Adrenal gland (tissue), 12 donors: Measurements from ENCODE around the gene MICA. TPM values are rescaled to one million over a fixed set of nuclear protein-coding genes. Genes with fewer than 3 reads are reported as not detected.
"Not testable (repeated sequence)": the region's sequence is repeated elsewhere in the genome, so short reads cannot be mapped to it uniquely, and the experiment has no call there.

ENCODE experiments used
- DNase-seq, 7 donors: peaks; one replicate each; pipeline ENCODE4 v3.0.0-alpha.2; 2019 to 2020
- H3K27ac ChIP-seq, 5 donors: fragments of 200-600 bp; sonication (generic) in 4 of 5; 1 replicate in 3 of 5; 2 replicates in 2 of 5; pipeline versions ENCODE4 v1.5.1 to v1.8.0; 2016 to 2020; ENCODE audit warnings: mild to moderate bottlenecking in 1 of 5
- H3K27me3 ChIP-seq: fragments of 200-600 bp; 2 replicates; pipeline ENCODE4 v1.8.0; 2021
- H3K36me3 ChIP-seq, 2 donors: fragments of 200-600 bp; replicated peaks in 1 of 2; 1 replicate in 1 of 2; 2 replicates in 1 of 2; pipeline versions ENCODE4 v1.5.1 to v1.8.0; 2018 to 2022
- H3K4me1 ChIP-seq, 2 donors: fragments of 200-600 bp; replicated peaks in 1 of 2; 1 replicate in 1 of 2; 2 replicates in 1 of 2; pipeline versions ENCODE4 v1.5.1 to v1.8.0; 2018 to 2021
- H3K4me3 ChIP-seq, 4 donors: fragments of 200-600 bp; sonication (generic) in 3 of 4; one replicate each; pipeline ENCODE4 v1.5.1; 2016 to 2018
- H3K9me3 ChIP-seq, 3 donors: fragments of 200-600 bp; sonication (generic) in 1 of 3; replicated peaks in 1 of 3; 1 replicate in 2 of 3; 2 replicates in 1 of 3; pipeline versions ENCODE4 v1.5.1 to v1.8.0; 2016 to 2021
- CTCF ChIP-seq, 6 experiments: fragments of 450-650 bp in 4 of 6; fragments of 200-600 bp in 2 of 6; sonication (generic) in 1 of 6; IDR thresholded peaks; 1 replicate in 5 of 6; 2 replicates in 1 of 6; pipeline versions ENCODE4 v1.5.1 to v1.8.0; 2016 to 2021; ENCODE audit warnings: antibody characterized with exemption in 6 of 6, mild to moderate bottlenecking in 2 of 6, moderate library complexity in 1 of 6
- POLR2A ChIP-seq, 2 donors: fragments of 450-650 bp; IDR thresholded peaks; one replicate each; pipeline ENCODE4 v1.6.1; 2017; ENCODE audit warnings: antibody characterized with exemption in 2 of 2, mild to moderate bottlenecking in 2 of 2, moderate library complexity in 1 of 2
- WGBS, 4 donors: extraction: QIAGEN DNeasy Blood & Tissue Kit in 2 of 4; methylation state at CpG; one replicate each; pipeline versions ENCODE4 v1.1.5 to v1.1.7; 2013 to 2017; 5-methylcytosine and 5-hydroxymethylcytosine counted together
- intact Hi-C, 2 donors: fragments of 100-400 bp; cut with DNase I; formaldehyde crosslinking; loops; one replicate each; pipeline versions ENCODE4 v1.14.1 to v1.15.0; 2022 to 2023
- polyA plus RNA-seq, 3 donors: library from polyadenylated mRNA; stranded (reverse); fragments of 200-250 nt in 2 of 3; fragments of 350-450 nt in 1 of 3; fragmentation: Illumina TruSeq in 1 of 3; extraction: RNeasy Lipid Tissue Mini Kit (QIAGEN cat#74804) in 1 of 3; gene quantifications; one replicate each; pipeline ENCODE4 v1.2.3, GENCODE V29; 2013 to 2014
- total RNA-seq, 9 donors: library from RNA; depleted of rRNA in 4 of 9; stranded (reverse); fragments of >200 nt in 4 of 9; fragments of 120-200 nt in 1 of 9; fragmentation: NEBNext Ultra II Directional in 1 of 9; extraction: Animal tissue kit (Norgen Biotek cat#: 25700) in 1 of 9; gene quantifications; one replicate each; pipeline versions ENCODE4 v1.1.0 to v1.2.4, GENCODE V29; 2013 to 2023
- donor health status: healthy with polysubstance abuse.
- donor health status: Bipolar disorder and iron deficiency.
- donor health status: DM: yes; HTN: yes; CAD: no.
- donor health status: DM: no; HTN: no; CAD: no.
- donor health status: DM: no; HTN: no; CAD: no.
- donor health status: DM: yes; HTN: yes; CAD: no.

The MICA gene
- total and polyA plus RNA-seq, 12 donors = 12.2 to 66.0 (median 36.1) TPM

DNA sequence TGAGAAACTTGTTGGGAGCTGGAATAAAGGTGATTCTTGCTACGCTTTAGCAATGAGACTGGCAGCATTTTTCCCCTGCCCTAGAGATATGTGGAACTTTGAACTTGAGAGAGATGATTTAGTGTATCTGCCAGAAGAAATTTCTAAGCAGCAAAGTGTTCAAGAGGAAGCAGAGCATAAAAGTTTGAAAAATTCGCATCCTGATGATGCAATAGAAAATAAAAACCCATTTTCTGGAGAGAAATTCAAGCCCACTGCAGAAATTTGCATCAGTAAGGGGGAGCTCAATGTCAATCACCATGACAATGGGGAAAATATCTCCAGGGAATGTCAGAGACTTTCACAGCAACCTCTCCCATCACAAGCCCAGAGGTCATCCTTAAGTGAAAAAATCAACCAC lies 35.3 kb downstream of the MICA start:
- Histone ChIP-seq H3K9me3 (no peaks in the 10 kb centered on the region), H3K27me3 (no peaks in the 10 kb centered on the region), H3K27ac (no peak overlapping the region), H3K4me1 (no peaks in the 10 kb centered on the region), H3K36me3 (no peaks in the 10 kb centered on the region), H3K4me3 (no peak overlapping the region)
- TF ChIP-seq CTCF (IDR thresholded peaks at IDR 0.05) (no peak), POLR2A (IDR thresholded peaks at IDR 0.05) (no peak)
- 46 to 82% (median 65%) methylated on average over 2 of the region's 2 CpGs for WGBS, 4 donors
- intact Hi-C loops = no loop called here
- no peak for DNase-seq

DNA sequence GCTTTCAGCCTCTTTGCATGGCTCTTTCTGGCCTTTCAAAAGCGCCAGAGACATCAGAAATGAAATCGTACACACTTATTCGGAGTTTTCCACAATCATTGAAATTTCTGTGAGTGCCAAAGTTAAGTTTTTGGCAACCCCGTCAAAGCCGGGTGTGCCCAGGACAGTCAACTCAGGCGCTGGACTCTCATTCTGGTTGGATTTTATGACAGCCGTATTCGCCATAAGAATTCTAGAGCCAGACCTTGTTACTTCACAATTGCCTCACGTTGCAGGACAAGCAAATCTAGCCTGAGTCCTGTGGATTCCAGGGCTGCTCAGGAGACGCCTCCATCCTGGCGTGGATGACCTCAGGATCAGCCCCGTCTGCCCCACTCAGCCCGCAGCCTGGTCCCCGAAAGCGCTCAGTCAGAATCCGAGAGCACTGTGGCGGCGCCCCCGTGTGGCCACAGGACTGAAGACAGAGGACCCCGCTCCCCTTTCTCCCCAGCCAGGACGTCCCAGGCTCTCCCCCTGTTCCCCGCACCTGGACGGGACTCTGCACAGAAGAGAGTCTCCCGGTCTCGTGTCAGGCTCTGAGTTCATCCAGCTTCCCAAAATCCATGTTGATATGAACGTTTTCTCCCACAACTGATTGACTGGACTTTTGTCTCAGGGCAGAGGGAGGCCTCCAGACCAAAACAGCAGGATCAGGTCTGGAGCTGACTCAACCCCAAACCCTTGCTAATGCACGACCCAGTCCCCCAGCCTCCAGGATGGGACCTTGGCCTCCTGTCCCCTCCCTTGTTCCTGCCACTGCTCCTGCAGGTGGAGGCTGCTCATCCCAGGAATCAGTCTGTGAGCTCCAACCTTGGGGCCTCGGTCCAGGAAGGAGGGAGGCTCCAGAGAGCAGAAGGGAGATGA lies 38.2 kb downstream of the MICA start:
- TF ChIP-seq CTCF (IDR thresholded peaks at IDR 0.05) (peak; percentile 69 to 89 (median 83)), POLR2A (IDR thresholded peaks at IDR 0.05) (no peak)
- 15 to 34% (median 19%) methylated on average over 14 to 28 of the region's 28 CpGs for WGBS, 4 donors
- H3K4me3 ChIP-seq = no peak overlapping the region
- intact Hi-C loops = loop anchor here (2.0 to 5.0 kb wide), 2 partner anchors 44 to 47 kb away; no protein-coding TSS in a partner anchor
- no peaks in the 10 kb centered on the region for H3K4me1 ChIP-seq
- no peaks in the 10 kb centered on the region for H3K27me3 ChIP-seq
- DNase-seq = peak; percentile 77 to 89 (median 85)
- no peak overlapping the region for H3K27ac ChIP-seq
- H3K36me3 ChIP-seq = no peaks in the 10 kb centered on the region
- H3K9me3 ChIP-seq = no peaks in the 10 kb centered on the region

DNA sequence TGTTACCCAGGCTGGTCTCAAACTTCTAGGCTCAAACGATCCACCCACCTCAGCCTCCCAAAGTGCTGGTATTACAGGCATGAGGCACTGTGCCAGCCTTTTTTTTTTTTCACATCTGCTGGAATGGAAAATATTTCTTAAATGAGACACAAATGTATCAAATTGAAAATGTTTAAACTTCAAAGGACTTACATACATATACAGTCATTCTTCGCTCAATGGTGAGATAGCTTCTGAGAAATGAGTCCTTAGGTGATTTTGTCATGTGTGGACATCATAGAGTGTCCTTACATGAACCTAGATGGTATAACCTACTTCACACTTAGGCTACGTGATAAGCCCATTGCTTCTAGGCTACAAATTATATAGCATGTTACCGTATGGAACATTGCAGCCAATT lies 43.1 kb downstream of the MICA start:
- 73 to 81% (median 78%) methylated on average over 4 of the region's 4 CpGs for WGBS, 4 donors
- Histone ChIP-seq H3K9me3 (no peaks in the 10 kb centered on the region), H3K4me1 (no peaks in the 10 kb centered on the region), H3K4me3 (no peak overlapping the region), H3K27me3 (no peaks in the 10 kb centered on the region), H3K36me3 (no peaks in the 10 kb centered on the region), H3K27ac (no peak overlapping the region)
- intact Hi-C loops = no loop called here
- no peak for DNase-seq
- TF ChIP-seq POLR2A (IDR thresholded peaks at IDR 0.05) (no peak), CTCF (IDR thresholded peaks at IDR 0.05) (no peak)

GRCh38 chr6:31446999-31447789 lies 43.8 kb downstream of the MICA start:
- H3K36me3 ChIP-seq, H3K4me3 ChIP-seq, H3K9me3 ChIP-seq, DNase-seq, H3K27me3 ChIP-seq, intact Hi-C loops, H3K27ac ChIP-seq, H3K4me1 ChIP-seq: not testable (repeated sequence)
- 50 to 94% (median 71%) methylated on average over 1 to 4 of the region's 6 CpGs for WGBS, 4 donors
